Measurements from ENCODE around the gene CYRIA.

The CYRIA gene

DNA sequence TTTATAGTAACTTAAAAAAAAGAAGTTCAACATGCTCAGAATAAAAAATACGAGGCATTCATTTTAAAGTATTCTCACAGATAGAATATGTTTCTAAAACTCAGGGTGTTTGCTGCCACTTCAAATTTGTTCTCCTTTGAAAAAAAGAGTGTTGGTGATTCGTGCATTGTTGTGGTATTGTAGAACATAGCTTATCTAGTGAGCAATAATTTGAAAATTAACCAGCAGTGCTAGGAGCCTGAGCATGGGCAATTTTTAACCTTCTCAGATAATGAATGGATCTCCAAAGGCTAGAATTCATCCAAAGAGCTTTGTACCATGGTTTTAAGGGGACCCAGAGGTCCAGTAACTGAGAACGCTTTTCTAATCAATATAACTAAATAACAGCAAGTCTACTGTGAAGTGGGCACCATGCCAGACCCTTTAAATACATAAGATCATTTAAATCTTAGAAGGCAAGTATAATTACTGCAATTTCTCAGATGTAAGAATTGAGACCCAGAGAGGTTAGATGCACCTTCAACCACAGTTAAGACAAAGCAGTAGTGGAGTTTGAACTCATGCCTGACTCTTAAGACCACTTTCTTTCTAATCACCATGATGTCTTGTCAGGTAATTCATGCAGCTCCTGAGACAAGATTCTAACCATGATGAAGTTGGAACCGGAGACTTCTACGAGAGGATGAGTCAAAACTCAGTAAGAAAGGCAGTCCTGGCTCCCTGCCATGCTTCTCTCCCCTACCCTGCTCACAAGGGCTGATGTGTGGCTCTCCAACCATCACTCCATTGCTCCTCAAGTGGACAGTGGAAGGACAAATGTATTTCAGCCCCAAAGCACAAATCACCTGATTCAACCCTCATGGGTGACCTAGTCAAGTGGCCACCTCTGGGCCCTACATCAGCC is 3.4 kb downstream of the CYRIA start:
- TF ChIP-seq POLR2A (IDR thresholded peaks at IDR 0.05; ENCODE audit: low read length): no peak
- DNase-seq: peak; percentile 31 to 49

GRCh38 chr2:16661526-16661925 is 4.1 kb downstream of the CYRIA start:
- no peak for DNase-seq
- TF ChIP-seq GATA1 (IDR thresholded peaks at IDR 0.05; ENCODE audit: low read depth, low read length) (no peak), POLR2A (IDR thresholded peaks at IDR 0.05; ENCODE audit: low read length) (no peak)

DNA sequence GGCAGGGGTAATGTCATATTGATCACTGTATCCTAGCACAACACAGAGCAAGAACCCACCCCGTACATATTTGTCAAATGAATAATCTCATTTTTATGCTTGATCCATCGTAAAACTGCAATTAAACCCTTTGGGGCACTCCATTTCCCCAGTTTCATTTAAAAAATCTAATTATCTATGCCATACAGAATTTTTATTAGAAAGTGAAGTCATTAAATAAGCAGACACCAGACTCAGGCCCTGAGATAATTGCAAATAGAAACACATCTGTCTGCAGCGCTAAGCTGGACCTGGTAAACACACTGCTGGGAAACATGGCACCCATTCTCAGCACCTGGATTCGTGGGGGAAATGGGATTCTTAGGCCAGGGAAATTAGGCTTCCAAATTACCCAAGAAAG is 5.1 kb downstream of the CYRIA start:
- TF ChIP-seq POLR2A (IDR thresholded peaks at IDR 0.05; ENCODE audit: low read length) (no peak), GATA1 (IDR thresholded peaks at IDR 0.05; ENCODE audit: low read depth, low read length) (no peak)
- DNase-seq: no peak

GRCh38 chr2:16660114-16660513 is 5.5 kb downstream of the CYRIA start:
- no peak for DNase-seq
- TF ChIP-seq POLR2A (IDR thresholded peaks at IDR 0.05; ENCODE audit: low read length) (no peak), GATA1 (IDR thresholded peaks at IDR 0.05; ENCODE audit: low read depth, low read length) (no peak)

- DNase-seq: no peak
- TF ChIP-seq GATA1 (IDR thresholded peaks at IDR 0.05; ENCODE audit: low read depth, low read length) (no peak), POLR2A (IDR thresholded peaks at IDR 0.05; ENCODE audit: low read length) (no peak)
Observed at GRCh38 chr2:16658076-16658739, 7.4 kb downstream of the CYRIA start.

- DNase-seq: no peak
- TF ChIP-seq GATA1 (IDR thresholded peaks at IDR 0.05; ENCODE audit: low read depth, low read length) (no peak), POLR2A (IDR thresholded peaks at IDR 0.05; ENCODE audit: low read length) (no peak)
Observed at GRCh38 chr2:16657671-16658070, 8.0 kb downstream of the CYRIA start.

DNA sequence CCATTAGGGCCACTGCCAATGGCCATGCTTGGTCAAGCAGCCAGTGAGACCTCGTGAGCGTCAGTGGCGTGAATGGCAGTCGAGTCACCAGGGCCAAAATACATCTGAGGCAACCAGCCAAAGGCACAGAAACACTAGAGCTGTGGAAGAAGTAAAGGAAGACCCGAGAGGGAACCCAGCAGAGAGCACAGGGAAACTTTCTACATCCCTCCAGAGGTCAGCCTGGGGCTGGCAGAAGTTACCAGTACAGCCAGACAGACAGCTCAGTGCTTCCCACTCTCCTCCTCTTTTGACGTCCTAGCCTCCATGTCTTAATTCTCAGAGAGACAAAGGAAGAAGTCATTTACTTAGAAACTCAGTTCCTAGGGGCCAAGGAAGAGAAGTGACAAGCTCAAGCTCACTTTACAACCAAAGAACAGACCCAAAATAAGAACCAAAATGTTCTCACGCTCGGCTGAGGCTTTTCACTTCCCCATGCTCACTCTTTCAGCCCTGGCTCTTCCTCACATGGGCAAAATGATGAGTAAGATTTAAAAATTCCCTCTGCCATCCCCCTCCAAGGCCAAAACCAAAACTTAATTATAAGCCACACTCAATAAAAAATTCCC is 8.7 kb downstream of the CYRIA start:
- TF ChIP-seq POLR2A (IDR thresholded peaks at IDR 0.05; ENCODE audit: low read length) (no peak), GATA1 (IDR thresholded peaks at IDR 0.05; ENCODE audit: low read depth, low read length) (no peak)
- no peak for DNase-seq

- TF ChIP-seq POLR2A (IDR thresholded peaks at IDR 0.05; ENCODE audit: low read length) (no peak), GATA1 (IDR thresholded peaks at IDR 0.05; ENCODE audit: low read depth, low read length) (no peak)
- DNase-seq: no peak
Observed at GRCh38 chr2:16655905-16656642, 9.6 kb downstream of the CYRIA start.

DNA sequence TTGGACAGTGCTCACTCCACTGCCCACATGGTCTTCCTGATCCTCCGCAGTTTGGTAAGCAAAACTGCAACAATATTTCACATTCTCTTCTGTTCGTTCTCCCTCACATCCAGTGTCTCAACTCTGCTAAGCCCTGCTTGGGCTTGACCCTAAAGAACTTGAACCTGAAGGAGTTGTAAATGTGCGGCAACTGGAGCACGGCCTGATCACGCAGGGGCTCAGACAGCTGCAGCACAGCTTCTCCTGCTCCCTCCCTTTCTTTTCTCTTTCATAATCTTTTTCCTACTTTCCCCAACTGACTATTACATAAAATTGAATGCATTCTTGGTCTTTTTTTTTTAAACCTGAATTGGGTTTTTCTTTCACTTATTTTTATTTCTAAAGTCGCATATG is 10.2 kb downstream of the CYRIA start:
- TF ChIP-seq GATA1 (IDR thresholded peaks at IDR 0.05; ENCODE audit: low read depth, low read length): no peak
- no peak for TF ChIP-seq POLR2A (IDR thresholded peaks at IDR 0.05; ENCODE audit: low read length)
- no peak for DNase-seq

GRCh38 chr2:16654833-16655444 is 10.7 kb downstream of the CYRIA start:
- DNase-seq: no peak
- TF ChIP-seq GATA1 (IDR thresholded peaks at IDR 0.05; ENCODE audit: low read depth, low read length): no peak
- no peak for TF ChIP-seq POLR2A (IDR thresholded peaks at IDR 0.05; ENCODE audit: low read length)

DNA sequence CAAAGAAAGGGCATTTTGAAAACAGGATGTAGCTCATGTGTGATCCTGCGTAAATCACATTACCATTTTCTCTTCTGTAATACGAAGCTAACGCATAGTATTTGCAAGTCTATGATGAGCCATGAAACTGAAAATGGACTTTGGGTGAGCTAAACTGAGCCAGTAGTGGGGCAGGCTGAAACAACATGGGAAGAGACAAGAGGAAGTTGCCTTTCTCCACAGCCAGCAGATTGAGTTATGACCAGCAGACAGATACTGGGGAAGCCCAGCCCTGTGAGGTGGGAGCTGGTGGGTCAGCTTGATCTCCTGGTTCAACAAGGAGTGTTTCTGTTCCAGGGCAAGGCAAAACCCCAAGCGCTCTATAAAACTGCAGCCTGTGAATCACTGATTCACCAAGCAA is 11.8 kb downstream of the CYRIA start:
- no peak for DNase-seq
- TF ChIP-seq GATA1 (IDR thresholded peaks at IDR 0.05; ENCODE audit: low read depth, low read length): no peak
- no peak for TF ChIP-seq POLR2A (IDR thresholded peaks at IDR 0.05; ENCODE audit: low read length)

DNA sequence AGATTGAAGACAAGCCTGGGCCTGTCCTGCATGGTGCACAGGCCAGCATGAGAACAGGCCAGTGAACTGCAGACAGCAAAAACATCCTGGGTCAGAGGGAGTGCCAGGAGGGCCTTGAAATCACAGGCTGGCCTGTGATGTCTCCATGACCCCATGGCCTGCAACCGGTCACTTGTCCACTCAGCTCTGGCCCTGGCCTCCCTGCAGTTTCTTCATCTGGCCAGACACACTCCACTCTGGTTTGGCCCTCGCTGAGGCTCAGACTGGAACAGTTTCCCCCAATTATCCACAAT is 12.6 kb downstream of the CYRIA start:
- TF ChIP-seq GATA1 (IDR thresholded peaks at IDR 0.05; ENCODE audit: low read depth, low read length) (no peak), POLR2A (IDR thresholded peaks at IDR 0.05; ENCODE audit: low read length) (no peak)
- no peak for DNase-seq

DNA sequence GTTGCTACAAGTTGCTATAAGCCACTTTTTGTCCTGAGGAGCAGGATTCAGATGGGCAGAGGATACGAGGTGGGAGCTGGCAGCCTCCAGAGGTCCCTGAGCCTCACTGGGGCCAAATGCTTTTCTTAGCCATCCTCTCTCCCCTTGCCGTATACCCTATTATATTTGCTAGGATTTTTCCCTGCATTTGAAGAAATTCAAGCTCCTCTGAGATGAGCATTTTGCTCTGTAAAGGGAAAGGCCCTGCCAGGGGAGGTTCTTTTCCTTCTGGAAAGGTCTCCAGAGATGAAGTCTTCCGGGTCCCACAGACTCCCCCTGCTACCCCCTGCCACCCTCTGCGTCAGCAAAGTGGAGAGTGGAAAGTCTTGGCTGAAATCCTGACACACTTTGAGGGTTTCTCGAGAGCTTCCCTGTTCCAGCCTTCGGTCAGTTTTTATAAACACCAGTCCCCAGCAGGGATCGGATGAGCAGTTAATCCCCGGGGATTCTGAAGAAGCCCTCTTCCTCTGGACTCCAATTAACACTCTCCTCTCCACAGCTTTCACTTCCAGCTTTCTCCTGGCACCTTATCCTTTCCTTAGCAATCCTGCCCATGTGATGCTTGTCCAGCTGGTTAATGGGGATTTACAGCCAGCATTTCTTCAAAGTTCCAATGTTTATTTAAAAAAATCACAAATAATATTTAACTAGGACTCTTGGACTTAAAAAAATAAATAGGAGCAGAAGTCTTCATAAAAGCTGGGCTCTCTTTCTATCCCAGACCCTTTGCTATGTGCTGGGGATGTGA is 13.1 kb downstream of the CYRIA start:
- DNase-seq: no peak
- TF ChIP-seq POLR2A (IDR thresholded peaks at IDR 0.05; ENCODE audit: low read length): no peak
- TF ChIP-seq GATA1 (IDR thresholded peaks at IDR 0.05; ENCODE audit: low read depth, low read length): no peak

All from erythroblast (primary cell).